B cell (primary cell): Measurements from ENCODE around the gene SRD5A1. TPM values are rescaled to one million over a fixed set of nuclear protein-coding genes. Genes with fewer than 3 reads are reported as not detected.

ENCODE experiments used
- ATAC-seq: fragments of 200-7000 bp; cut with Tn5 transposase; one replicate; pipeline ENCODE4 v1.10.0; 2021; ENCODE audit warnings: low read depth, mild to moderate bottlenecking, moderate number of reproducible peaks, moderate library complexity
- CTCF ChIA-PET: fragments of 350-600 bp; sonication (Branson Sonifier 250); formaldehyde crosslinking; loops from one replicate; lab custom pipeline; 2021; ENCODE audit warnings: antibody characterized with exemption, inconsistent platforms; lab: Charles Lee
- POLR2A ChIA-PET: fragments of 350-600 bp; sonication (Branson Sonifier 250); formaldehyde crosslinking; loops from one replicate; lab custom pipeline; 2021; ENCODE audit warnings: antibody characterized with exemption; lab: Charles Lee
- DNase-seq: peaks from one replicate; pipeline ENCODE4 v3.0.0; 2013
- H2AFZ ChIP-seq: 2 replicates; pipeline ENCODE4 v1.6.1; 2012; ENCODE audit warnings: mild to moderate bottlenecking, low read depth, low read length; ENCODE audit not compliant: insufficient read depth, poor library complexity, severe bottlenecking
- H3K27ac ChIP-seq, 2 donors: 1 replicate in 1 of 2; 2 replicates in 1 of 2; pipeline ENCODE4 v1.5.1; 2012 to 2013; ENCODE audit warnings: low read length in 2 of 2, mild to moderate bottlenecking in 2 of 2, moderate library complexity in 1 of 2
- H3K27me3 ChIP-seq, 4 experiments: fragments of 200-600 bp in 1 of 4; sonication (generic) in 1 of 4; replicated peaks in 1 of 4; 1 replicate in 2 of 4; 2 replicates in 2 of 4; pipeline versions ENCODE4 v1.6.1 to v1.7.0; 2013 to 2016; ENCODE audit warnings: low read length in 3 of 4, mild to moderate bottlenecking in 2 of 4, mixed read lengths in 1 of 4, moderate library complexity in 1 of 4; ENCODE audit not compliant: insufficient read depth in 4 of 4, control insufficient read depth in 3 of 4; ENCODE audit errors: control extremely low read depth in 1 of 4
- H3K36me3 ChIP-seq, 2 experiments: replicated peaks in 1 of 2; 1 replicate in 1 of 2; 2 replicates in 1 of 2; pipeline versions ENCODE4 v1.6.1 to v1.7.1; 2013; ENCODE audit warnings: low read length in 1 of 2; ENCODE audit not compliant: insufficient read depth in 2 of 2, control insufficient read depth in 1 of 2; ENCODE audit errors: control extremely low read depth in 1 of 2, extremely low read depth in 1 of 2
- H3K4me1 ChIP-seq, 2 donors: fragments of 200-600 bp in 1 of 2; sonication (generic) in 1 of 2; 1 replicate in 1 of 2; 2 replicates in 1 of 2; pipeline versions ENCODE4 v1.5.1 to v1.6.1; 2013 to 2017; ENCODE audit warnings: low read length in 2 of 2; ENCODE audit not compliant: control insufficient read depth in 2 of 2, insufficient read depth in 2 of 2
- H3K4me2 ChIP-seq: replicated peaks from 2 replicates; pipeline ENCODE3; 2012; ENCODE audit warnings: mild to moderate bottlenecking, low read depth, low read length; ENCODE audit not compliant: poor library complexity, severe bottlenecking
- H3K4me3 ChIP-seq, 5 experiments: fragments of 200-600 bp in 1 of 5; sonication (generic) in 1 of 5; 1 replicate in 3 of 5; 2 replicates in 2 of 5; pipeline versions ENCODE4 v1.5.1 to v1.7.0; 2011 to 2016; ENCODE audit warnings: low read length in 4 of 5, mild to moderate bottlenecking in 4 of 5, low read depth in 2 of 5, control low read depth in 1 of 5, moderate library complexity in 1 of 5; ENCODE audit not compliant: insufficient read depth in 1 of 5; ENCODE audit errors: control extremely low read depth in 1 of 5, extremely low read depth in 1 of 5
- H3K79me2 ChIP-seq: fragments of 200-600 bp; sonication (generic); one replicate; pipeline ENCODE4 v1.6.0; 2016; ENCODE audit warnings: low read length; ENCODE audit not compliant: control insufficient read depth, insufficient read depth
- H3K9ac ChIP-seq: fragments of 200-600 bp; sonication (generic); 2 replicates; pipeline ENCODE4 v1.6.1; 2017; ENCODE audit warnings: mild to moderate bottlenecking, low read length, moderate library complexity
- H3K9me3 ChIP-seq, 3 donors: one replicate each; pipeline versions ENCODE4 v1.6.1 to v1.7.1; 2013; ENCODE audit warnings: low read length in 2 of 3; ENCODE audit not compliant: control insufficient read depth in 2 of 3, insufficient read depth in 1 of 3; ENCODE audit errors: control extremely low read depth in 1 of 3
- H4K20me1 ChIP-seq: 2 replicates; pipeline ENCODE4 v1.6.0; 2012; ENCODE audit warnings: mild to moderate bottlenecking, low read length; ENCODE audit not compliant: insufficient read depth, control insufficient read depth, poor library complexity, severe bottlenecking
- H3K27ac Mint-ChIP-seq: one replicate; pipeline ENCODE4 v1.8.0; 2021; ENCODE audit warnings: mixed read lengths
- H3K27me3 Mint-ChIP-seq: one replicate; pipeline ENCODE4 v1.8.0; 2021; ENCODE audit warnings: mixed read lengths
- H3K4me1 Mint-ChIP-seq: one replicate; pipeline ENCODE4 v1.8.0; 2021; ENCODE audit warnings: mixed read lengths
- H3K4me3 Mint-ChIP-seq: one replicate; pipeline ENCODE4 v1.8.0; 2021; ENCODE audit warnings: mixed read lengths
- H3K9me3 Mint-ChIP-seq: one replicate; pipeline ENCODE4 v1.8.0; 2022; ENCODE audit warnings: mixed read lengths; ENCODE audit not compliant: insufficient read depth
- CTCF ChIP-seq: fragments of 200-600 bp; IDR thresholded peaks from one replicate; pipeline ENCODE4 v1.8.0; 2022; ENCODE audit warnings: antibody characterized with exemption, mild to moderate bottlenecking
- EZH2 ChIP-seq: IDR thresholded peaks from 2 replicates; pipeline ENCODE4 v1.6.1; 2012; ENCODE audit warnings: borderline replicate concordance, low read depth, mild to moderate bottlenecking, moderate library complexity, low read length; ENCODE audit not compliant: insufficient read depth, poor library complexity, severe bottlenecking
- WGBS: methylation state at CpG from one replicate; pipeline ENCODE4 v1.1.5; 2013; ENCODE audit warnings: missing lambda C conversion rate; ENCODE audit not compliant: insufficient coverage; 5-methylcytosine and 5-hydroxymethylcytosine counted together
- intact Hi-C: fragments of 100-400 bp; cut with micrococcal nuclease; formaldehyde crosslinking; loops from one replicate; pipeline ENCODE4 v1.10.0; 2022
- polyA plus RNA-seq: library from polyadenylated mRNA; depleted of rRNA; stranded (reverse); fragments of >200 nt; gene quantifications from 2 replicates; pipeline ENCODE4 v1.2.3, GENCODE V29; 2012
- total RNA-seq, 2 donors: library from RNA; stranded (reverse); fragments of 120-200 nt in 1 of 2; gene quantifications; 1 replicate in 1 of 2; 2 replicates in 1 of 2; pipeline versions ENCODE4 v1.2.3 to v1.2.4, GENCODE V29; 2013 to 2022

The SRD5A1 gene
- total and polyA plus RNA-seq, 2 donors (not counting 1 experiment from before 2014, with no cell fraction given), result 17.2 to 29.2 TPM

GRCh38 chr5:6674421-6674820 lies 41.2 kb downstream of the SRD5A1 start:
- no peaks in the 10 kb centered on the region for H3K9me3 Mint-ChIP-seq
- H3K4me3 ChIP-seq, result no peak overlapping the region
- peaks cover 0 to 4% of the 10 kb centered on the region in 2 experiments for H3K36me3 ChIP-seq
- no peak overlapping the region for H3K9ac ChIP-seq
- CTCF ChIA-PET, result no interaction called here
- no peak overlapping the region for H2AFZ ChIP-seq
- H3K27ac Mint-ChIP-seq, result no peak overlapping the region
- no peaks in the 10 kb centered on the region for H3K4me1 Mint-ChIP-seq
- ATAC-seq, result no peak
- no peaks in the 10 kb centered on the region for H3K79me2 ChIP-seq
- H3K4me1 ChIP-seq, result no peaks in the 10 kb centered on the region
- DNase-seq, result no peak
- TF ChIP-seq CTCF (no peak), EZH2 (no peak)
- H3K4me2 ChIP-seq, result no peak overlapping the region
- 73% methylated on average over 3 of the region's 3 CpGs for WGBS
- no peak overlapping the region for H3K27ac ChIP-seq
- no peaks in the 10 kb centered on the region for H4K20me1 ChIP-seq
- no peak overlapping the region for H3K4me3 Mint-ChIP-seq
- intact Hi-C loops, result no loop called here
- H3K27me3 ChIP-seq, result no peaks in the 10 kb centered on the region
- H3K27me3 Mint-ChIP-seq, result no peaks in the 10 kb centered on the region
- POLR2A ChIA-PET, result no interaction called here
- peaks cover 0 to 5% (median 1%) of the 10 kb centered on the region in 3 donors for H3K9me3 ChIP-seq

- Mint-ChIP-seq H3K4me3 (no peak overlapping the region), H3K27me3 (no peaks in the 10 kb centered on the region), H3K9me3 (no peaks in the 10 kb centered on the region), H3K27ac (no peak overlapping the region), H3K4me1 (no peaks in the 10 kb centered on the region)
- ATAC-seq (no peak), DNase-seq (no peak)
- Histone ChIP-seq H4K20me1 (no peaks in the 10 kb centered on the region), H3K27ac (no peak overlapping the region), H3K27me3 (no peaks in the 10 kb centered on the region), H3K4me1 (no peaks in the 10 kb centered on the region), H3K4me3 (no peak overlapping the region), H3K9me3 (peaks cover 0 to 5% (median 1%) of the 10 kb centered on the region in 3 donors), H3K79me2 (no peaks in the 10 kb centered on the region), H3K4me2 (no peak overlapping the region), H3K9ac (no peak overlapping the region), H3K36me3 (peaks cover 0 to 4% of the 10 kb centered on the region in 2 experiments), H2AFZ (no peak overlapping the region)
- 94% methylated on average over 4 of the region's 10 CpGs for WGBS
- TF ChIP-seq EZH2 (no peak), CTCF (no peak)
- intact Hi-C loops, result no loop called here
- ChIA-PET POLR2A (no interaction called here), CTCF (no interaction called here)
These were observed 41.6 kb downstream of the SRD5A1 start for GRCh38 chr5:6674886-6675285.
